Measurements from ENCODE around the gene CALCOCO1.
"Not testable (repeated sequence)": the region's sequence is repeated elsewhere in the genome, so short reads cannot be mapped to it uniquely, and the experiment has no call there.

The CALCOCO1 gene

GRCh38 chr12:53698948-53699677 lies 28.1 kb downstream of the CALCOCO1 start:
- no peak for DNase-seq (ENCODE audit: low read depth in 2 of 2)

- no peak for DNase-seq (ENCODE audit: low read depth in 2 of 2)
These were observed 30.5 kb downstream of the CALCOCO1 start for GRCh38 chr12:53696655-53697331.

GRCh38 chr12:53696285-53696654 lies 31.0 kb downstream of the CALCOCO1 start:
- no peak for DNase-seq (ENCODE audit: low read depth in 2 of 2)

GRCh38 chr12:53695152-53696145 lies 31.8 kb downstream of the CALCOCO1 start:
- DNase-seq (ENCODE audit: low read depth in 2 of 2) = peak in 1 of 2 donors; percentile 31

- DNase-seq (ENCODE audit: low read depth in 2 of 2) = no peak
These were observed 32.5 kb downstream of the CALCOCO1 start for GRCh38 chr12:53694756-53695151.

- no peak for DNase-seq (ENCODE audit: low read depth in 2 of 2)
These were observed 39.1 kb downstream of the CALCOCO1 start for GRCh38 chr12:53688134-53688533.

- no peak for DNase-seq (ENCODE audit: low read depth in 2 of 2)
These were observed 40.8 kb downstream of the CALCOCO1 start for GRCh38 chr12:53686436-53686835.

- no peak for DNase-seq (ENCODE audit: low read depth in 2 of 2)
These were observed 42.5 kb downstream of the CALCOCO1 start for GRCh38 chr12:53684654-53685220.

- no peak for DNase-seq (ENCODE audit: low read depth in 2 of 2)
These were observed 43.3 kb downstream of the CALCOCO1 start for GRCh38 chr12:53683983-53684382.

- no peak for DNase-seq (ENCODE audit: low read depth in 2 of 2)
These were observed 43.8 kb downstream of the CALCOCO1 start for GRCh38 chr12:53683494-53683893.

GRCh38 chr12:53680061-53680460 lies 47.2 kb downstream of the CALCOCO1 start:
- DNase-seq (ENCODE audit: low read depth in 2 of 2) = not testable (repeated sequence)

- no peak for DNase-seq (ENCODE audit: low read depth in 2 of 2)
These were observed 49.5 kb downstream of the CALCOCO1 start for GRCh38 chr12:53677800-53678148.

- no peak for DNase-seq (ENCODE audit: low read depth in 2 of 2)
These were observed 50.0 kb downstream of the CALCOCO1 start for GRCh38 chr12:53677016-53677799.

- DNase-seq (ENCODE audit: low read depth in 2 of 2) = peak in 1 of 2 donors; percentile 8
These were observed 50.6 kb downstream of the CALCOCO1 start for GRCh38 chr12:53676656-53677015.

GRCh38 chr12:53675701-53676607 lies 51.3 kb downstream of the CALCOCO1 start, which contains the start of gene ATP5MC2:
Gene ATP5MC2 (minus strand): TSS chr12:53676083. CDS start chr12:53672614, 3,469 bp downstream.
- peak; percentile 95 to 96 for DNase-seq (ENCODE audit: low read depth in 2 of 2)

GRCh38 chr12:53674977-53675700 lies 52.1 kb downstream of the CALCOCO1 start:
- no peak for DNase-seq (ENCODE audit: low read depth in 2 of 2)

GRCh38 chr12:53670971-53671370 lies 56.3 kb downstream of the CALCOCO1 start:
- no peak for DNase-seq (ENCODE audit: low read depth in 2 of 2)

- DNase-seq (ENCODE audit: low read depth in 2 of 2) = no peak
These were observed 56.9 kb downstream of the CALCOCO1 start for GRCh38 chr12:53670308-53670707.

- DNase-seq (ENCODE audit: low read depth in 2 of 2) = no peak
These were observed 60.2 kb downstream of the CALCOCO1 start for GRCh38 chr12:53667080-53667479.

All from stimulated activated CD4-positive, alpha-beta T cell treated with anti-CD3 and anti-CD28 coated beads, Interleukin-15, amount 100 ng/mL, for 48 hours (primary cell).